Sigmoid colon (tissue), 4 donors: ENCODE data around the gene RLN1.

ENCODE experiments used
- CTCF ChIP-seq, 4 experiments: fragments of 450-650 bp in 3 of 4; fragments of 200-600 bp in 1 of 4; IDR thresholded peaks; one replicate each; pipeline ENCODE4 v1.5.1; 2016 to 2019; ENCODE audit warnings: antibody characterized with exemption in 4 of 4, mild to moderate bottlenecking in 3 of 4, moderate library complexity in 2 of 4
- EP300 ChIP-seq, 4 donors: sonication (generic); formaldehyde crosslinking; IDR thresholded peaks; one replicate each; pipeline ENCODE4 v1.6.1; 2017; ENCODE audit warnings: antibody characterized with exemption in 4 of 4
- POLR2A ChIP-seq, 2 donors: fragments of 450-650 bp; IDR thresholded peaks; one replicate each; pipeline ENCODE4 v1.6.1; 2016; ENCODE audit warnings: antibody characterized with exemption in 2 of 2, mild to moderate bottlenecking in 2 of 2, moderate library complexity in 2 of 2
- POLR2AphosphoS5 ChIP-seq, 4 donors: sonication (generic); formaldehyde crosslinking; IDR thresholded peaks; one replicate each; pipeline ENCODE4 v1.6.1; 2017; ENCODE audit warnings: antibody characterized with exemption in 4 of 4

GRCh38 chr9:5355226-5355625 is 15.6 kb upstream of the RLN1 start:
- no peak for TF ChIP-seq CTCF (IDR thresholded peaks at IDR 0.05)
- no peak for TF ChIP-seq EP300 (IDR thresholded peaks at IDR 0.05)
- TF ChIP-seq POLR2AphosphoS5 (IDR thresholded peaks at IDR 0.05), result no peak
- no peak for TF ChIP-seq POLR2A (IDR thresholded peaks at IDR 0.05)
